HG03354 (cell line): ENCODE measurements around the gene IFNA7.
"Not testable (repeated sequence)": the region's sequence is repeated elsewhere in the genome, so short reads cannot be mapped to it uniquely, and the experiment has no call there.

Experiments used
- ATAC-seq: cut with Tn5 transposase; IDR thresholded peaks from one replicate; pipeline ENCODE4 v1.9.1; 2021; ENCODE audit warnings: mild to moderate bottlenecking; ENCODE audit not compliant: unreplicated experiment, poor library complexity, severe bottlenecking

IFNA7 gene

DNA sequence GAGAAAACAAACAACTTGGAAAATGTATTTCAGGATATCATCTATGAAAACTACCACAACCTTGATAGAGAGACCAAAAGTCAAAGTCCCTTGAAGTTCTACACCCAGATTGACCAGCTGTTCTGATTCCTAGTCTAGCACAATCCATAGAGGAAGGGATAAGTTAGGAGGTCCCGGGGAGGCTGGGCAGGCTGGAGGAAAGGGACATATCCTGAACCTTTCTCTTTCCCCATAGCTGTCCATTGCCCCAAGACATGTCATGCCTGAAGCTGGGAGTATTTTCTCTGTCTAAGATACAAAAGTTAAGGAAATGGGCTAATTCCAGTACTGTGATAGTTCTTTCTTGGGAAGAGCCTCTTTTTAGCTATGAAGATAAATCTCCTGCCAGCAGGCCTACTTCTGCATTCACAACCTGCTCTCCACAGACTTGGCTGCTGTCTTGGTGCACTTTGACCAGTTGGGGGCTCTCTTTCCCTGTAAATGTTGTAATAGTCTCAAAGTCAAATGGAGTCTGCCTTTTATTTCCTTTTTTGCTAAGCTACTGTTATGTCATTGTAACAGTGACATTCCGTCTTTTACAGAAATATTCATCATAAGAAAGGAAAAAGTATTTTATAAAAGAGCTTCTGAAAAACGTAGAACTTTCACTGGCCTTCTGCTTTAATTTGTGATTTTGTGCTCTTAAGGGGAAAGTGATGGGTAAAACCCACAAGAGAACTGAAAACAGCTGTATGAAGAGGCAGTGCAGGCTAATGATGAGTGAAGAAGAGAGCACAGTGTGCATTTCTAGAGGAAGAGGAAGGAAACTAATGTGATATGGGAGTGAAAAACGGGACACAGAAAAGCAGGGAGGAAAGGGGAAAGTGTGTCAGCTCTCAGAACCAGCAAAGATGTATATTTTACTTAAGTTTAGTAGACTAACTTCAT is 18.9 kb downstream of the IFNA7 start:
- peak; percentile 97 for ATAC-seq

DNA sequence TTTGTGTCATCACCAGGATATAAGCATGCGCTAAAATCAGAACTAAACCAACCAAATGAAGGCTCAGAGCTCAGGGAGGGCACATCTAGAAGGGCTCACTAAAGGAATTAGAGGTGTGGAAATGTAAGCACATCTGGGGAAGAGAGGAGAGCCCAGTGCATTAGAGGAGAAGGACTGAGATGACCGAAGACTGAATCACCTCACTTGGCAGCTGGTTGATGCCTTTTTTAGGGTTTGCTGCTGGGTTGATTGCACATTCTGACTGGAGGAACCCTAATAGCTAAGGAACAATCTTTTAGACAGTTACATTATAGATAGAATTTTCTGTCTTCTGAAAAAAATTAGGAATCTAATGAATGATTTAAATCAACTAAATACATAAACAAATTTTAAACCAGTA is 27.3 kb downstream of the IFNA7 start:
- no peak for ATAC-seq

DNA sequence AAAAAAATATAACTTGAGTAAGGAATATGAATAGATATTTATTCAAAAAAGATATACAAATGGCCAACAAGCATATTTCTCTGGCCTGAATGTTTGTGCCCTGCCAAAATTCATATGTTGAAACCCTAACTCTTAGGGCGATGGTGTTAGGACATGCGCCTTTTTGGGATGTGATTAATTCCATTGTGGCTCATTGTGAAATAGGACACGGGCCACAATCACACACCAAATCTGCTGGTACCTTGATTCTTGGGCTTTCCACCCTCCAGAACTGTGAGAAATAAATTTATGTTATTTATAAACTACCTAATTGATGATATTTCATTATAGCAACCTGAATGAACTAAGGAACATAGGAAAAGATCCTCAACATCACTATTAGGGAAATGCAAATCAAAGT is 29.8 kb downstream of the IFNA7 start:
- no peak for ATAC-seq

DNA sequence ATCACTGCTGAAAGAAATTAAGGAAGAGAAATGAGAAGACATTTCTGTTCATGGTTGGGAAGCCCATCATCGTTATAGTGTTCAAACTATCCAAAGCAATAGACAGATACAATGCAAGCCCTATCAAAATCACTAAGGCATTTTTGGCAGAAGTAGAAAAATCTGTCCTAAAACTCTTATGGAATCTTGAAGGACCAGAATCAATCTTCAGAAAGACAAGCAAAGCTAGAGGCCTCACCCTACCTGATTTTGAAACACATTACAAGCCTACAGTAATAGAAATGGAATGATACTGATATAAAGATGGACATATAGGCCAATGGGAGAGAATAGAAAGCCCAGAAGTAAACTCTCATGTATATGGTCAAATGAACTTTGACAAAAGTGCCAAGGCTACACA is 30.7 kb downstream of the IFNA7 start:
- no peak for ATAC-seq

DNA sequence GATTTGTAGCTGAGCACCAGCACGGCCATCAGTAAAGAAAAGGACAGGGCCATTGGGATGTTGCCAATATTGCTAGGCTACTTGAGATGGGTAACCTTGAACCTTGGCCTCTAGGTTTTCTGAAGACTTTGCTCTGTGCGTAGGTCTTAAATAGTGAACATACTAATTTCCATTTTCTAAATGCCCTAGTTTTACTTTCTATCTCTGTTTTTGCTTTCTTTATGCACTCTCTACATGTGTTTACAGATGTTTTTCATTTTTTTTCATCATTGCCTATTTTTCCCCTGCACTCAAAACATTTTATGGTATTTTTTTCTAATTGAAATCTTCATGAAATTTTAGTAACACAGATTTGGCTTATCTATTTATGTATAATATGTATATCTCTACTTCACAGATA is 35.4 kb downstream of the IFNA7 start, which contains the start of gene IFNA21:
TSS of gene IFNA21 (minus strand) at position 101 of the 400 bp plus-strand sequence. CDS start at position 53, 48 bp downstream.
- not testable (repeated sequence) for ATAC-seq

DNA sequence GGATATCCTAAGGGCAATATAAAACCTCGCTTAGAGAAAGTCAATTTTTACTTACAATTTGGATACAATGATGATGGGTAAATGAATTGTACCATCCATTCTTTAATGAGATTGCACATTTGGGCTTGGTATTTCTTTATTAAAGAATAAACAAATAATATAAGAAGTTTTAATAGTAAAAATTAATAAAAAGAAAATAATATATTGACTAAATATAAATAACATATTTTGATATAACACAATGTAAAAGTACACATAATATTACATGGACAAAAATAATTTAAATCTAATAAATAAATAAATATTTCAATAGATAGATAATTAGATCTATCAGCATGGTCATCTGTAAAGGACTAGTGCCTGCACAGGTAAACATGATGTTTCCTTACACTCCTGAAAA is 36.5 kb downstream of the IFNA7 start:
- ATAC-seq: no peak

DNA sequence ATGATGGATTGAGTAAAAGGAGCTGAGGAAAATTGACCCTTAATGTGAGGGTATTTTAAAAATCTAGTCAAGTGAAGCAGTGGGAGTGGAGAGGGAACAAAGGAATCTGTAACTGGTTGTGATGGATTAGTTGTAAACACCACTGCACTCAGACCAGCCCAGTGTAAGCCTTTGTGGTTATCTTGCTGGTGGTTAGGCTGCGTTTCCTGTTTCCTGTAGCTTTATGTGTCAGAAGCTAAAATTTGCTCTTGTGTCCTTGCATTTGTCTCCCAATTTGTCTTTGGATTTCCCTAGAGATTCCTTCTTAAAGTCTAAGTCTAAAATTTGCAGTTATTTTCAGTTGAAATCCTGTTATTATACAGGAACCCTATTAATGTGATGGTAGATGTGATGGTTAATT is 41.8 kb downstream of the IFNA7 start:
- peak; percentile 93 for ATAC-seq

DNA sequence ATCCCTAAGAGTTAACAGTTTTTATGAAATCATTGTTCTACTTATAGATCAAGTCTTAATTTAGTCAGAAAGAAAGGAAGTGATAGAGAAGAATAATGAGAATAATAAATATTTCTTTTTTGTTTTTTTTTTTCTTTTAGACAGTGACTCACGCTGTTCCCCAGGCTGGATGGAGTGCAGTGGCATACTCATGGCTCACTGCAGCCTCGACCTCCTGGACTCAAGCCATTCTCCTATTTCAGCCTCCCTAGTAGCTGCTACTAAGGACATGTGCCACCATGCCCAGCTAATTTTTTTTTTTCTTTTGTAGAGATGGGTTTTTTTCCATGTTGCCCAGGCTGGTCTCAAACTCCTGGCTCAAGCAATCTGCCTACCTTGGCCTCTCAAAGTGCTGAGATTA is 46.5 kb downstream of the IFNA7 start:
- no peak for ATAC-seq

DNA sequence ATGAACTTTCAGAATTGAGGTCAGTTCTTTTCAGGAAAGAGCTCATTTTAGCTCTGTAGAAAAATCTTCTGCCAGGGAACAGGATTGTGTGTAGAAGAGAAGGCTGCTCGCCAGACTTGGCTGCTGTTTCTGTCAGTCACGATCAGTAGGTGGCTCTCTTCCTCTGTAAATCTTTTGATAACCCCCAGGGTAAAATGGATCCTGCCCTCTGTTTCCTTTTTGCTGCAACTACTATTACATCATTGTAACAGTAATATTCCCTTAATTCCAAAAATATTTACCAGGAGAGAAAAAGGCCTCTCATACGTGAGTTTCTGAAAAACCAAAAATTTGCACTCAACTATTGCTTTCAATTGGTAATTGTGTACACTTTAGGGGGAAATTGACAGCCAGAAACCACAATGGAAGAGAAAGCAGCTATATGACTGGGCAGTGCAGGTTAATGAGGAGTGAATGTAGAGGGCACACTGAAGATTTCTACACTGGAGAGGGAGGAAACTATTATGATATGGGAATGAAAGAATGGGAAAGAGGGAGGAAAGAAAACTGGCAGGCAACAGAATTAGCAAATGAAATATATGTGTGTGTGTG is 47.9 kb downstream of the IFNA7 start:
- ATAC-seq: peak; percentile 92

DNA sequence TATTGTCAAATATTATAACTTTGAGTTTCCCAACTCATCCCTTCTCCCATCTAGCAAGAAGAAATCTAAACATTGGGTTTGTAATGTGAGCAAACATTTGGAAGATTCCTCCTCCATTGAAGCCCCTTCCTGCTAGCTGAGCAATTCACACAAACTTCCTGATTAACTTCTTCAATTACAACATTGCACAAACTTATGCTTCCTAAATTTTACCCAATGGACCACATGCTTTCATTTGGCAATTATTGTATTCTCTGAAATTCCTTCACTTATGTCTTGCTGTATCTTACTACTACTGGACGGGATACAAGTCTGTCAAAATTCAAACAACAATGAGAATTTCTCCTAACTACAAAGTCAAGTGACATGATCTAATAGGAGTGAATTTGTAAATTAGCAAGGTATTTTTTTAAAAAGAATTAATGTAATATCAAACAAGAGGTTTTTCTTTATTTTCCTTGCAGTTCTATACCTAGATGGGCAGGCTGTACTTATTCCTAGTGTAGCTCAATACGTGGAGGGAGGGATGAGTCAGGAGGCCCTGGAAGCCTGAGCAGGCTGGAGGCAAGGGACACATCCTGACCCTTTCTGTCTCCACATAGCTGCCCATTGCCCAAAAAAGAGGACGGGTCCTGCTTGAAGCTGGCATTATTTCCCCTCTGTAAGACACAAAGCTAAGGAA is 48.5 kb downstream of the IFNA7 start:
- peak; percentile 45 for ATAC-seq
